NCI-H2196 (cell line): Measurements from ENCODE around the gene PEX16.
A peak's percentile ranks its signal among the peaks of the same experiment; 100 is the strongest.

Experiments
- DNase-seq: peaks from one replicate; lab custom pipeline; 2025; ENCODE audit not compliant: unreplicated experiment; lab: John Stamatoyannopoulos, UW

PEX16 gene

DNA sequence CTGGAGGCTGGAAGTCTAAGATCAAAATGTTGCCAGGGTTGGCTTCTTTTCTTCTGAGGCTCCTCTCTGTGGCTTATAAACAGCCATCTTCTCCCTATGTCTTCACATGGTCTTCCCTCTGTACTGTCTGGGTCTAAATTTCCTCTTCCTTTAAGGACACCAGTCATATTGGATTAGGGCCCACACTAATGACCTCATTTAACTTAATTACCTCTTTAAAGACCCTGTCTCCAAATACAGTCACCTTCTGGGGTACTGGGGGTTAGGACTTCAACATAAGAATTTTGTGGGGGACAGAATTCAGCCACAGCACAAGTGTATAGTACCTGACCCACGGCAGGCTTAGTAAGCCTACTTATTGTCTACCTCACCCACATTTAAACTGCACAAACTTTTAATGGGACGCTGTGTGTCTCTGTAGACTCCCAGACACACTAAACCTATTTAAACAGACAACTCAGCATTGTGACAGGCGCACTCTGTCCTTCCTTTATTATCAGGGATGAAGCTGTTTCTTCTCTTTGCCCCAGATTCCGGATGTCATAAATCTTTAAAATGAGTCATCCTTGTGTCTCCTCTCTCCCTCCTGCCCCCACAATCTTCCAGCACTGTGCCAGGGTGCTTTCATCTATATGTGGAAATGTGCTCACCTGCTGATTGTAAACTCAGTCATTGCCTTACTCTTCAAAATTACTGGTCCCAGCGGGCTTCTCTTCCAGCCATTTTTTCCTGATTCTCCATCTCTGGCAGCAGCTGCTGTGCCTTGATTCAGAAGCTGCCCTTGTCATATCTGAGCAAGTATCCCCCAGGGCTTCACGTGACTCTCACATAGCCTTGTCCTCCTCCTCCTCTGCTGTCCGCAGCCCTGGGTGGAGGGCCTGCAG is 37.6 kb downstream of the PEX16 start:
- DNase-seq: no peak

DNA sequence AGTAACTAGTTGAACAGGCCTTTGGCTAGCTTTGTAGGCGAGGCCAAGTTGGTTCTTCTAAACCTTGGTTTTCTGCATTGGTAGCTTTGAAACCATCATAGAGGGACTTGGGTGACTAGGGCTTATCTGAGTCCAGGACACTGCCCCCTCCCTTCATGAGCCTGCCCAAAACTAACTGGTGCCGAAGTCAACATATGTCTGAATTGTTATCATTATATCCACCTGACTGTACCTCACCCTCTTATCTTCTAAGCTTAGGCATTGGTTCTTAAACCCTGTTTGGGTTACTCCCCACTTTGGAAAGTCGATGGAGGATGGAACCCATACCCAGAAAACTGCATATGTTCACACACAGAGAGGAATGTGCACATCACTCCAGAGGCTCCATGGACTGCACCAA is 39.8 kb downstream of the PEX16 start:
- DNase-seq: no peak

DNA sequence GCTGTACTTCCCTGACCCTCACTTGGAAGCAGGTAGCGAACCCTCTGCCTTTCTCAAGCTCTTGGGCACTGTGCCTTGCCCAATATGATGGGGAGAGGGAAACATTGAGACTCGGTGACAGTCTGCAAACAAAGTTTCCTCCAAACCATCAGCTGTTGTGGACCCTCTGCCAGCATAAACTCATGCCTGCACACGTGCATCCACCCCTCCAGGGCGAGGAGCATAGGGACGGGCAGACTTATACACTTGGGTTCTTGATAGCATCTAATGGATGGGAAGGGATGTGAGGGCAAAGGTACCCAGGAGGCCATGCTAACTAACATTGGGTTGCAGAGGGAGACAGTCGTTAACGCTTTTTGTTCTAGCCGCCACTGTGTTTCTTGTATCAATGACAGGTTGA is 40.5 kb downstream of the PEX16 start:
- no peak for DNase-seq

DNA sequence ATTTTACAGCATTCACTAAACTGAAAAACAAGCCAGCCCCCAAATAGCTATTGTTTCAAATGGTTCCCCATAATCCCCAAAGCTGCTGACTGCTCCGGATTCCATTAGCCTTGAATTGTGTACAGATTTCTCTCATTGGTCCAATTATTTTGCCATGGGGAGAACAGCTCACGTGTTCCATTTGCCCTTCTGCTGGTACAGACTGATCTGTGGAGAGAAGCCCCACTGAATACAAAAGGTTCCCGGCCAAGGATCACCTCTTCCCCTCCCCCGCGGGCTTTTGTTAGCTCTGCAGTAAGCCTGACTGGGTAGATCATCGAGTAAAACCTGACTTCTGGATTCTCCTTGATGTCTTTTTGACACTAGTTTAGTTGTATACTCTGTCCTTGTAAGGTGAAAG is 41.3 kb downstream of the PEX16 start:
- no peak for DNase-seq

DNA sequence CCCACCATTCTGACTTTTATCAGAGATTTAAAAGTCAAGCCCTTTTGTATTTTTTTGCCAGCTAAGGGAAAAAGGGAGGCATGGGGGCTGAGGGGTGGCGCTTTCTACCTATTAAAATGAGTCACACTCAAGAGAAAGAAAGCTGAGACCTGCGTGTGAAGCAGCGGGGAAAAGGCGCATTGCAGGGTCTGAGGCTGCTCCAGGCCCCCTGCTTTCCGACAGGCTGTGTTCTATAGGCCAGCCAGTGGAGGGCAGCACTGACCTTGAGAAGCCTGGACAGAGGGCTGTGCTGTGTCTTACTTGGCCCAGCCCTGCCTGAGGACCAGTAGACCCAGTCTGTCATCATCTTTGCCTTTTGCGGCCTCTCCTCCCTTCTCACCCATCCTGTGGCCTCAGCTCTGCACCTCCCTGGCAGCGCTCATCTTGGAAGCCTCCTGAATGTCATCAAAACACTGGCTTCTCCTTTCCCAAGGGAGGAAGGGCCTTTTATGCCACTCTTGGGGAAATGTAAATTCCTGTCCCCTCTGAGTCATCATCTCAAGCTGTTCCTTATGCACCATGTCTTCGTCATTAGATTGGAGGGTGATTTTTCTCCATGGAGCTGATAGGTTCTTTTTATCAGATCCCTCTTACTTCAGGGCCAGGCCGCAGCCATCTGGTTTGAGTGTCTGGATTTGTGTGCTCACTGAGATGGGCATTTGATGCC is 44.9 kb downstream of the PEX16 start:
- DNase-seq: peak; percentile 76

DNA sequence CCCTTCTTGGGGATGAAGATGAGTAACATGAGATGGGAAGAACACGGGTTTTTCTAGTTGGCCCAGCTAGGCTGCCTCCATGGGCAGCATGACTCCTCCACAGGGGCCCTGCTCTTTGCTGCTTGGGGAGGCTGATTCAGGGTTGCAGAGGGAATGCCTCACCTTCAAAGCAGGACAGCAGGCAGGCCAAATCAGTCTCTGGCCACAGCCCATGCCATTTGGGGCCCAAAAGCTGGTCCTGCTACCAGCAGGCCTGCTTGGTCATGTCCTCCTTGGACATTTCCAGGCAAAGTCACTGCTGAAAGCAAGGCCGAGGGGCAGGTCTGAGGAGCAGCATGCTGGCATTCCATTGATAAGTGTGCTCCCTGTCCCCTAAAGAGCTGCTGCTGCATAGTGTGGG is 46.0 kb downstream of the PEX16 start:
- DNase-seq: no peak

DNA sequence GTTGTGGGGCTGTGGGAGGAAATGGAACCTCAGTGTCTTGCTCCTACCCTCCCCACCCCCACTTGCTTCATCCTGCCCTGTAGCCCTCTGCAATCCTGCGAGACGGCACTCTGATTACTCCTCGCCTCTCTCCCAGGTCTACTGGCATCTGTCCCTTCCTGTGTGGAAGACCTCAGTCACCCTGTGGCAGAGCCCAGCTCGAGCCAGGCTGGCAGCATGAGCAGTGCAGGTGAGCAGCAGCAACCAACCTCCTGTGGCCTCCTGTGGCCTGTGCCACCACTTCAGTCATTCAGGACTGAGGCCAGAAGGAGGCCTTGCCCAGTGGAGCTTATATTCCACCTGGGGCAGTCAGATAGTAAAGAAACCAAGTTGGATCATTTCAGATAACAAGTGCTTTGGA is 47.0 kb downstream of the PEX16 start:
- no peak for DNase-seq

DNA sequence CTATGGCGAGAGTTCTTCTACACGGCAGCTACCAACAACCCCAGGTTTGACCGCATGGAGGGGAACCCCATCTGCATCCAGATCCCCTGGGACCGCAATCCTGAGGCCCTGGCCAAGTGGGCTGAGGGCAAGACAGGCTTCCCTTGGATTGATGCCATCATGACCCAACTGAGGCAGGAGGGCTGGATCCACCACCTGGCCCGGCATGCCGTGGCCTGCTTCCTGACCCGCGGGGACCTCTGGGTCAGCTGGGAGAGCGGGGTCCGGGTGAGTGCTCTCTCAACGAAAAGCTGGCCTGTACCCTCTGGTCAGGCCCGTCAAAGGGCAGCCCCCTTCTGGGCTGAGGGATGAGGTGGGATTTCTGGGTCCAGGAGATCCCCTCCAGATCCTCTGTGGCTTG is 48.1 kb downstream of the PEX16 start:
- DNase-seq: no peak

DNA sequence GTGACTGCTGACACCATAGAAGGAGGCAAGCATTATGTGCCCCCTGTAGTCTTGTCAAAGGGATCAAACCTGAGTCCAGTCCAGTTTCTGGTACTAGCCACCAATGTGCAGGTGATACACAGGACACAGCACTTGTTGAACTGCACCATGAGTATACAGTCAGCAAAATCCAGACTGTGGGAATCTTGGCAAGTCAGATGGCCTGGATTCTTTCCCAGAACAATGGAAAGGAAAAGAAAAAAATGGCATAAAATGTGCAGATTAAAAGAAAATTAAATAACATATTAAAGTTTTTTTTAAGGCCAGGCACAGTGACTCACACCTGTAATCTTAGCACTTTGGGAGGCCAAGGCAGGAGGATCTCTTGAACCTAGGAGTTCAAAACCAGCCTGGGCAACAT is 53.6 kb downstream of the PEX16 start:
- DNase-seq: no peak

DNA sequence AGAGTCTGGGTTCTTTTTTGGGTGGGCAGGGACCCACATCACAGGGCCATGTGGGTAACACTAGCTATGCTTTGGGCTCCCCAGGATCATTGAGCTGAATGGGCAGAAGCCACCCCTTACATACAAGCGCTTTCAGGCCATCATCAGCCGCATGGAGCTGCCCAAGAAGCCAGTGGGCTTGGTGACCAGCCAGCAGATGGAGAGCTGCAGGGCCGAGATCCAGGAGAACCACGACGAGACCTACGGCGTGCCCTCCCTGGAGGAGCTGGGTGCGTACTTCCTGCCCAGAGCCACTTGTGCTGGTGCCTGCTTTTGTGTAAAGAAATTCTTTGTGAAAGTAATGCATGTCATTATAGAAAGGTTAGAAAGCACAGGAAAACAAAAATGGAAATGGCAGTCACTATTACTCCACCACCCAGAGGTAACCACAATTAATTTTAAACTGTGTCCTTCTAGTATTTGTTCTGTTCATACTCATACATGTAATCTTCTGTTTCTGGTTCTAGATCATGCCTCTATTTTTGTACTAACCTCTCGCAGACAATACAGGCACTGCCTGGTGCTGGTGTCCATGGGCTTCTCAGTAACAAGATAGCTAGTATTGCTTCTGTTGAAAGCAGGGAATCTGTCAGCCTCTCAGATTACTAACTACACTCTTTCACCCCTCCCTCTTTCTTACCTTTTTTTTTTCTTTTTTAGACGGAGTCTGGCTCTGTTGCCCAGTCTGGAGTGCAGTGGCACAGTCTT is 56.7 kb downstream of the PEX16 start:
- DNase-seq: no peak

DNA sequence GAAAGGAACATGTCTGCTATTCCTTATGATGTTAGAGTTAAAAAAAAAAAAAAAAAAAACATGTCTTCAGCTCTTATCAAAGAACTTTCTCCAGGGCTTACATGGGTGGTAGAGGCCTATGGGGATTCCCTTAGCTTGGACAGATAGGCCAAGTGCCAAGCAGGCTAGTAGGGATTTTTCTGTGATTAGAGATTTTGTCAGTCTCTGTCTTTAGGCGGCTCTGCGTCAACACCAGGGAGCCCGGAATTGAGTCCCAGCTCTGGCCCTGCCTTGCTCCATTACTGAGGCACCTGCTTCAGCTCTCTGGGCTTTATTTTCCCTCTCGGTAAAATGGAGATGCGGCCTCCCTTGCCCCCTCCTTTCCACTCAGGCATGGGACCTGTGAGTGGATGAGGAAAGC is 57.3 kb downstream of the PEX16 start:
- no peak for DNase-seq
